Activated CD8-positive, alpha-beta memory T cell treated with anti-CD3 and anti-CD28 coated beads for 4 hours (primary cell): ENCODE measurements around the gene REM2.
A peak's percentile ranks its signal among the peaks of the same experiment; 100 is the strongest.

Experiments
- DNase-seq, 2 donors: peaks; one replicate each; pipeline ENCODE4 v3.0.0-alpha.2; 2020; ENCODE audit warnings: low read depth in 2 of 2

REM2 gene

DNA sequence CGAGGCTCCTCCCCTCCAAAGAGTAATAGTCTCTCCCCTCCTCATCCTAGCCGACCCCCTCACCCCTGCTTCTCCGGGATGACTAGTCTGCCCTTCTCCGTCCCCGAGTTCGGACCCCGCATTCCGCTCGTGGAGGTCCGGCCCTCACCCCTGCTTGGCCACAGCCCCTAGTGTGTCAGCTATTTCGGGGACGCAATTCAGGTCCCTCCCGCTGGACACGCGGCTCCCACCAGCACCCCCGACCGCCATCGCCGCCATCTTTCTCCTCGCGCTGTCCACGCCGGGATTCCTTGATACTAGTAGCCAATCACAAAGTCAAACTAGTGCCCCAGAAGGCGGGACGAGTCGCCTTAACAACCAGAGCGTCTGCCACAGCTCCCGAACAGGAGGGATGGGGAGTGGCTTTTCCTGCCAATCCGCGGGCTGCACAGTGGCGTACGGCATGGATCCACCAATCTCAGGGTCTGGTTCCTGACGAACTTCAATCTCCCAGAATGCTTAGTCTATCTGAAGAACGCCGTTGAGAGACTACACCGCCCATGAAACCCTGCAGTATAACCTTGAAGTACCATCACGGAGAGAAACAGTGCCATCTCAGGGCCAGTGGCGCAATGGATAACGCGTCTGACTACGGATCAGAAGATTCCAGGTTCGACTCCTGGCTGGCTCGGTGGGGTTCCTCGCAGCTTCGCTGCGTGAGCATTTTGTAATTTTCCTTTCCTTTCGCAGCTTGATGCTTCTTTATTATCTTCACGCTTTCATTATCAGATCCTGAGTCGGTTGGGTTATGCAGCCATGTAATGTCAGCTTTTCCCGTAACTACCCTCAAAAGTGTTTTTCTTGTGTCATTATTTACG, 46.3 kb downstream of the REM2 start, which contains the start of gene PRMT5:
Gene PRMT5, minus strand, starts transcription at position 273 of the 857 bp plus-strand sequence. Its CDS starts 15 bp downstream, at position 258.
- DNase-seq: peak; percentile 95 to 97

DNA sequence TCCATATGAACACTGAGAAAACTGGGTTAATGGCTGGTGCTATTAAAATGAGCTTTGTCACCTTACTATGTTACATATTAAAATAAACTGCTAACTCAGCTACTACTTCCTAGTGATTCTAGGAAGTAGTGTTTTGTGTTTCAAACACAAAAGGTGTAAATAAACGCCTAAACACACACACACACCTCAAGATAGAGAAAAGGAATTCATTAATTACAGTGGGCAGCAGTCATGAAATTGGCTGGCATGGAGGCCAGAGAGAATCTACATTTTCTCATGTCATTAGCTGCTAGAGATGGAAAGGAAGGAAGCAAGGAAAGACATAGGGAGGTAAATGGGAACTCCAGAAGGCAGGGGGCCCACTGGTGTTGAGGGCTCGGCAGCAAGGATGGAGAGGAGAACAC, 46.9 kb downstream of the REM2 start:
- DNase-seq: no peak

DNA sequence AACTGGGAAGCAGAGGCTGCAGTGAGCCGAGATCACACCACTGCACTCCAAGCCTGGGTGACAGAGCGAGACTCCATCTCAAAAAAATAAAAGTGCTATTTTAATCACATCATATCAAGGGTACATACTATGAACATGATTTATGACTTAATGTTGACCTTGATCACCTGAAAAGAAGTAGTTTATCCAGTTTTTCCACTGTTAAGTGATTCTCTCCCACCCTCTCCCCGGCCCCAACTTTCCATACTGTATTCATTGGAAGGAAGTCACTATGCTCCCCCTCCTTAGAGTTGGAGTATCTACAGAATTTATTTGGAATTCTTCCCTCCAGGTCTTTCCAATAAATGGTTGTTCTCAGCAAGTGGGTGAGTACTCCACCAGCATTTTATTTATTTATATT, 49.1 kb downstream of the REM2 start:
- DNase-seq: no peak

DNA sequence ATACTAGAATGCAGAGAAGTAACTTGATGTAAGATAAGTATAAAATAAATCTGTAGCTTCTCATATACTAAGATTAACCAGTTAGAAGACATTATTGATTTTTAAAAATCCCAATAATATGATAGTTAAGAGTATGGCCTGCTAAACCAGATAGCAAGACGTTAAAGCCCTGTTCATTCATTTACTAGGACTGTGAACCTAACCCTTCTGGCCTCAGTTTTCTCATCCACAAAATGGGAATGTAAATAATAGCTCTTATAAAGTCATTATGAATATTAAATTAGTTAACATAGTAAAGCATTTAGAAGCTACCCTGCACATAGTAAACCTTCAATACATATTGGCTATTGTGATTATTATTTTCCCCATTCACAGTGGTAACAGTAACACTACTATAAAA, 52.1 kb downstream of the REM2 start:
- no peak for DNase-seq
